ENCODE results near the gene CADPS. TPM values are rescaled to one million over a fixed set of nuclear protein-coding genes. Genes with fewer than 3 reads are reported as not detected.

CADPS gene
- total and polyA plus RNA-seq, 2 donors, result 2.3 to 4.4 TPM

DNA sequence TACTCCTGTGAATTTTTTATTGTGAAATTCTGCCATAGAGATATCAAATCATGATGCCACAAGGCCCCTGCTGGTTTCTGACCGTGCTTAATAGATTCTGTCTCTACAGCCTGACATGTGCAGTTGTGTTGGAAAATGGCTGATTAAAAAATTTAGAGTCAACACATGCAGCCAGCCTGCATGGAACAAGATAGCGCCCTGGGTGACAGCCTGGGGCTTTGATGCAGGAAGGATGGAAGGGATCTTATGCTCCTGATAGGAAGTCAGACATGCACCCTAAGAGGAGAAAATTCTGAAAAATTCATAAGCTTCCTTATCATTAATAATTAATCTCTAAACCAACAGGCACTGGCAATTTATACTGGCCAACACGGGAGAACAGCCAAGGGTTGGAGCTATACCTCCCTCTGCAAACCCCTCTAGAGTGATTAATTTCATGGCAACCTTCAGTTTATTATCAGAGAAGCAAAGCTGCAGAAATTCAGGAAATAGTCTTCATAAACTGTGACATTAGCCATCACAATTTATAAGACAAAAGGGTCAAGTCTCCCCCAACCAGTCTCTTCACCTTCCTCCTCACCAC, 198.4 kb downstream of the CADPS start:
- Histone ChIP-seq H3K27me3 (ENCODE audit: control insufficient read depth in 2 of 2, insufficient read depth in 1 of 2, low read length in 1 of 2) (no peaks in the 10 kb centered on the region), H3K36me3 (ENCODE audit: control insufficient read depth in 2 of 2, insufficient read depth in 2 of 2, low read length in 1 of 2) (no peaks in the 10 kb centered on the region), H3K4me3 (ENCODE audit: low read length in 2 of 2) (no peak overlapping the region), H3K9me3 (ENCODE audit: control insufficient read depth in 2 of 2, insufficient read depth in 1 of 2, low read length in 1 of 2) (no peaks in the 10 kb centered on the region), H3K27ac (ENCODE audit: low read depth in 1 of 2, low read length in 1 of 2) (no peak overlapping the region), H3K4me1 (ENCODE audit: control insufficient read depth in 2 of 2, insufficient read depth in 2 of 2, low read length in 2 of 2) (no peaks in the 10 kb centered on the region)
- 82% methylated on average over 3 of the region's 3 CpGs for WGBS
- no peak for DNase-seq (ENCODE audit: low read depth in 6 of 9, low spot score in 9 of 9)

GRCh38 chr3:62675492-62675891, 199.7 kb downstream of the CADPS start:
- no peak for DNase-seq (ENCODE audit: low read depth in 6 of 9, low spot score in 9 of 9)
- no peak overlapping the region for H3K27ac ChIP-seq (ENCODE audit: low read depth in 1 of 2, low read length in 1 of 2)
- no peak overlapping the region for H3K4me3 ChIP-seq (ENCODE audit: low read length in 2 of 2)
- no peaks in the 10 kb centered on the region for H3K36me3 ChIP-seq (ENCODE audit: control insufficient read depth in 2 of 2, insufficient read depth in 2 of 2, low read length in 1 of 2)
- H3K9me3 ChIP-seq (ENCODE audit: control insufficient read depth in 2 of 2, insufficient read depth in 1 of 2, low read length in 1 of 2), result no peaks in the 10 kb centered on the region
- H3K27me3 ChIP-seq (ENCODE audit: control insufficient read depth in 2 of 2, insufficient read depth in 1 of 2, low read length in 1 of 2), result no peaks in the 10 kb centered on the region
- 93% methylated on average over 1 of the region's 1 CpG for WGBS
- H3K4me1 ChIP-seq (ENCODE audit: control insufficient read depth in 2 of 2, insufficient read depth in 2 of 2, low read length in 2 of 2), result no peaks in the 10 kb centered on the region

- Histone ChIP-seq H3K4me3 (ENCODE audit: low read length in 2 of 2) (no peak overlapping the region), H3K27me3 (ENCODE audit: control insufficient read depth in 2 of 2, insufficient read depth in 1 of 2, low read length in 1 of 2) (no peaks in the 10 kb centered on the region), H3K27ac (ENCODE audit: low read depth in 1 of 2, low read length in 1 of 2) (no peak overlapping the region), H3K4me1 (ENCODE audit: control insufficient read depth in 2 of 2, insufficient read depth in 2 of 2, low read length in 2 of 2) (no peaks in the 10 kb centered on the region), H3K9me3 (ENCODE audit: control insufficient read depth in 2 of 2, insufficient read depth in 1 of 2, low read length in 1 of 2) (no peaks in the 10 kb centered on the region), H3K36me3 (ENCODE audit: control insufficient read depth in 2 of 2, insufficient read depth in 2 of 2, low read length in 1 of 2) (no peaks in the 10 kb centered on the region)
- DNase-seq (ENCODE audit: low read depth in 6 of 9, low spot score in 9 of 9), result no peak
These were observed 202.3 kb downstream of the CADPS start for GRCh38 chr3:62672988-62673313.

DNA sequence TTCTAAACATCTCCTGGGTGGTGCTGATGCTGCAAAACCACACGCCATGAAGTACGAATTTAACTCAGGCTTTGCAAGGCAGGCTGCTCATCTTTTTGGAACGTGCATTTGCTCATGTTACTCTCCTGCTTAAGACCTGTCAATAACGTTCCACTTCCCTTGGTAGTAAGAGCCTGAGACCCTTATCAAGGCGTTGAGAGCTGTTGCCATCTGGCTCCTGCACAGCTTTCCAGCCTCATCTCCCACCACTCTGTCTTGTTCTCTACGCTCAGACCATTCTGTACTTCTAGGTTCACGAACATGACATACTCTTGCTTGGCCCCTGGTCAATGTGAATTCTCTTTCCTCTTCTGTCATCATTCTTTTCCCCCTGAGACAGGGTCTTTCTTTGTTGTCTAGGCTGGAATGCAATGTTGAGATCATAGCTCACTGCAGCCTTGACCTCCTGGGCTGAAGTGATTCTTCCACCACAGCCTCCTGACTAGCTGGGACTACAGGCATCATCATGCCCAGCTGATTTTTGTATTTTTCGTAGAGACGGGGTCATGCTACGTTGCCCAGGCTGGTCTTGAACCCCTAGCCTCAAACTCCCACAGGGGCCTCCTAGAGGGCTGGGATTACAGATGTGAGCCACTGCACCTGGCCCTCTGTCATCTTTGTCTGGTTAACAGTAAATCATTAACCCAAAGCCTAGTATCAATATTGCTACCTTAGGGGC, 202.8 kb downstream of the CADPS start:
- no peak overlapping the region for H3K27ac ChIP-seq (ENCODE audit: low read depth in 1 of 2, low read length in 1 of 2)
- no peak for DNase-seq (ENCODE audit: low read depth in 6 of 9, low spot score in 9 of 9)
- 79% methylated on average over 10 of the region's 10 CpGs for WGBS
- H3K36me3 ChIP-seq (ENCODE audit: control insufficient read depth in 2 of 2, insufficient read depth in 2 of 2, low read length in 1 of 2), result no peaks in the 10 kb centered on the region
- H3K27me3 ChIP-seq (ENCODE audit: control insufficient read depth in 2 of 2, insufficient read depth in 1 of 2, low read length in 1 of 2), result no peaks in the 10 kb centered on the region
- H3K4me3 ChIP-seq (ENCODE audit: low read length in 2 of 2), result no peak overlapping the region
- H3K4me1 ChIP-seq (ENCODE audit: control insufficient read depth in 2 of 2, insufficient read depth in 2 of 2, low read length in 2 of 2), result no peaks in the 10 kb centered on the region
- H3K9me3 ChIP-seq (ENCODE audit: control insufficient read depth in 2 of 2, insufficient read depth in 1 of 2, low read length in 1 of 2), result no peaks in the 10 kb centered on the region

DNA sequence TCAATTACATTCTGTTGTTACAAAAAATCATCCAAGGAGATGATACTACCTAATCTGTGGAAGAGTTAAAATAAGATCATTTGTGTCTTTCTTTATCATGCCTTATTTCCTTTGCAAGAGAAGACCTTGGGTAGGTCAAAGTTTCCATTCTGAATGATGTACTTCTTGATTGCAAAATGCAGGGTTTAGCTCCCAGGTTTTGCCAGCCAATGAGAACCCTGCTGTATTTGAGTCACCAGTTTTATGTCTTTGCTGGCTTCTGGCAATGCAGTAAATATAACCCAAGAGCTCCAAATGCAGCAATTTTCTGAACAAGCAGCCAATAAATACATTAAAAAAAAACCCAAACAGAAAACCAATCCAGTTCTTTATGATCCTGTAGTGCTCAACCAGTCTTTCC, 204.9 kb downstream of the CADPS start:
- DNase-seq (ENCODE audit: low read depth in 6 of 9, low spot score in 9 of 9), result no peak
- Histone ChIP-seq H3K36me3 (ENCODE audit: control insufficient read depth in 2 of 2, insufficient read depth in 2 of 2, low read length in 1 of 2) (no peaks in the 10 kb centered on the region), H3K4me1 (ENCODE audit: control insufficient read depth in 2 of 2, insufficient read depth in 2 of 2, low read length in 2 of 2) (no peaks in the 10 kb centered on the region), H3K4me3 (ENCODE audit: low read length in 2 of 2) (no peak overlapping the region), H3K27ac (ENCODE audit: low read depth in 1 of 2, low read length in 1 of 2) (no peak overlapping the region), H3K27me3 (ENCODE audit: control insufficient read depth in 2 of 2, insufficient read depth in 1 of 2, low read length in 1 of 2) (no peaks in the 10 kb centered on the region), H3K9me3 (ENCODE audit: control insufficient read depth in 2 of 2, insufficient read depth in 1 of 2, low read length in 1 of 2) (no peaks in the 10 kb centered on the region)

GRCh38 chr3:62669161-62669560, 206.1 kb downstream of the CADPS start:
- Histone ChIP-seq H3K9me3 (ENCODE audit: control insufficient read depth in 2 of 2, insufficient read depth in 1 of 2, low read length in 1 of 2) (no peaks in the 10 kb centered on the region), H3K27ac (ENCODE audit: low read depth in 1 of 2, low read length in 1 of 2) (no peak overlapping the region), H3K4me3 (ENCODE audit: low read length in 2 of 2) (no peak overlapping the region), H3K4me1 (ENCODE audit: control insufficient read depth in 2 of 2, insufficient read depth in 2 of 2, low read length in 2 of 2) (no peaks in the 10 kb centered on the region), H3K27me3 (ENCODE audit: control insufficient read depth in 2 of 2, insufficient read depth in 1 of 2, low read length in 1 of 2) (no peaks in the 10 kb centered on the region), H3K36me3 (ENCODE audit: control insufficient read depth in 2 of 2, insufficient read depth in 2 of 2, low read length in 1 of 2) (no peaks in the 10 kb centered on the region)
- no peak for DNase-seq (ENCODE audit: low read depth in 6 of 9, low spot score in 9 of 9)
- 83% methylated on average over 1 of the region's 1 CpG for WGBS

- Histone ChIP-seq H3K27ac (ENCODE audit: low read depth in 1 of 2, low read length in 1 of 2) (no peak overlapping the region), H3K4me1 (ENCODE audit: control insufficient read depth in 2 of 2, insufficient read depth in 2 of 2, low read length in 2 of 2) (no peaks in the 10 kb centered on the region)
- WGBS, result 76% methylated on average over 5 of the region's 5 CpGs
These were observed 207.5 kb downstream of the CADPS start for GRCh38 chr3:62667714-62668113.

DNA sequence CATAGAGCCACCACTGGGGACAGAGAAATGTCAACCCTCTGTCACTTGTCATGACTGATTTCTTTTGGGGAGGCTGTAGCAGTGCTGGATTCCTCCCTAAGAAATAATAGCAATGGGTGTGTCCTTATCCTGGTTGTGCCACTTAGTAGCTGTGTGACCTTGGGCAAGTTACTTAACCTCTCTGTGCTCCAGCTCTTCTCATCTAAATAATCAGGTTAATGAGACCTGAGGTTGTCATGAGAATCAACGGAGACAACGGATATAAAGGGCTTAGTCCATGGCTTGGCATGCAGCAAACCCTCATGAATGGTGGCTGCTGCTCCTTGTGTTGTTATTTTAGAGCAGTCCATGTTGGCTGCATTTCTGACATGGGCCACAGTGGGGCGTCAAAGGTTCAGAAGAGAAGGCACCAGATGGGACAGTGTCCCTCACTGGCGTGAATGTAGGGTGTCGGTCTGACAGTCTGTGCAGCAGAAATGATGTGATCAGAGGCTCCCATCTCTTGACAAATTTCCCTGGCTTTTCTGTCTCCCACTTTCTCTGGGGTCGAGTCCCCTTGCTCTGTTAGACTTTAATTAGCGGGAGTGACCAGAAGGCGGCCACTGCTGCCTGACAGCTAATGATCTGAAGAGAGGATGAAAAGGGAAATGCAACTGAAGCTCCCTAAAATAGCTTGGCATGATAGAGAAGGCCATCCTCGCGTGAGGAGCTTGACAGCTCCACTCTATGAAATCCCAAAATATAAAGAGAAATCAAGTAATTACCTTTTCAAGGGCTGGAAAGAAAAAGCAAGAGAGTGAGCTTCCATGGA, 209.4 kb downstream of the CADPS start:
- peak in 2 of 9 donors; percentile 9 to 26 for DNase-seq (ENCODE audit: low read depth in 6 of 9, low spot score in 9 of 9)
- Histone ChIP-seq H3K9me3 (ENCODE audit: control insufficient read depth in 2 of 2, insufficient read depth in 1 of 2, low read length in 1 of 2) (no peaks in the 10 kb centered on the region), H3K27me3 (ENCODE audit: control insufficient read depth in 2 of 2, insufficient read depth in 1 of 2, low read length in 1 of 2) (no peaks in the 10 kb centered on the region), H3K4me3 (ENCODE audit: low read length in 2 of 2) (no peak overlapping the region), H3K4me1 (ENCODE audit: control insufficient read depth in 2 of 2, insufficient read depth in 2 of 2, low read length in 2 of 2) (no peaks in the 10 kb centered on the region), H3K36me3 (ENCODE audit: control insufficient read depth in 2 of 2, insufficient read depth in 2 of 2, low read length in 1 of 2) (no peaks in the 10 kb centered on the region), H3K27ac (ENCODE audit: low read depth in 1 of 2, low read length in 1 of 2) (no peak overlapping the region)
- WGBS, result 16% methylated on average over 10 of the region's 10 CpGs

More at GRCh38 chr3:62667714-62668113, 207.5 kb downstream of the CADPS start:
- H3K27me3 ChIP-seq (ENCODE audit: control insufficient read depth in 2 of 2, insufficient read depth in 1 of 2, low read length in 1 of 2), result no peaks in the 10 kb centered on the region
- no peaks in the 10 kb centered on the region for H3K36me3 ChIP-seq (ENCODE audit: control insufficient read depth in 2 of 2, insufficient read depth in 2 of 2, low read length in 1 of 2)
- H3K4me3 ChIP-seq (ENCODE audit: low read length in 2 of 2), result no peak overlapping the region
- no peak for DNase-seq (ENCODE audit: low read depth in 6 of 9, low spot score in 9 of 9)
- H3K9me3 ChIP-seq (ENCODE audit: control insufficient read depth in 2 of 2, insufficient read depth in 1 of 2, low read length in 1 of 2), result no peaks in the 10 kb centered on the region

GRCh38 chr3:62662677-62663076, 212.5 kb downstream of the CADPS start:
- DNase-seq (ENCODE audit: low read depth in 6 of 9, low spot score in 9 of 9), result no peak
- 94% methylated on average over 6 of the region's 6 CpGs for WGBS
- Histone ChIP-seq H3K9me3 (ENCODE audit: control insufficient read depth in 2 of 2, insufficient read depth in 1 of 2, low read length in 1 of 2) (no peaks in the 10 kb centered on the region), H3K4me3 (ENCODE audit: low read length in 2 of 2) (no peak overlapping the region), H3K27ac (ENCODE audit: low read depth in 1 of 2, low read length in 1 of 2) (no peak overlapping the region), H3K4me1 (ENCODE audit: control insufficient read depth in 2 of 2, insufficient read depth in 2 of 2, low read length in 2 of 2) (no peaks in the 10 kb centered on the region), H3K36me3 (ENCODE audit: control insufficient read depth in 2 of 2, insufficient read depth in 2 of 2, low read length in 1 of 2) (no peaks in the 10 kb centered on the region), H3K27me3 (ENCODE audit: control insufficient read depth in 2 of 2, insufficient read depth in 1 of 2, low read length in 1 of 2) (no peaks in the 10 kb centered on the region)
